T-helper 1 cell treated with Interleukin-12 subunit alpha and Interleukin-12 subunit beta and Interleukin-4 antibody, amounts not matched to agents 30 ng/mL and 1 ng/mL, for 36 hours (primary cell): ENCODE measurements around the gene CADM1. TPM values are rescaled to one million over a fixed set of nuclear protein-coding genes. Genes with fewer than 3 reads are reported as not detected.

Source experiments
- intact Hi-C: fragments of 100-400 bp; cut with micrococcal nuclease; formaldehyde crosslinking; loops from one replicate; pipeline ENCODE4 v1.15.1; 2024
- total RNA-seq: library from RNA; stranded (reverse); gene quantifications from 2 replicates; pipeline ENCODE4 v1.2.3, GENCODE V29; 2022

Gene CADM1
- total RNA-seq, 1 donor from 2014 or later: 0.83 TPM

DNA sequence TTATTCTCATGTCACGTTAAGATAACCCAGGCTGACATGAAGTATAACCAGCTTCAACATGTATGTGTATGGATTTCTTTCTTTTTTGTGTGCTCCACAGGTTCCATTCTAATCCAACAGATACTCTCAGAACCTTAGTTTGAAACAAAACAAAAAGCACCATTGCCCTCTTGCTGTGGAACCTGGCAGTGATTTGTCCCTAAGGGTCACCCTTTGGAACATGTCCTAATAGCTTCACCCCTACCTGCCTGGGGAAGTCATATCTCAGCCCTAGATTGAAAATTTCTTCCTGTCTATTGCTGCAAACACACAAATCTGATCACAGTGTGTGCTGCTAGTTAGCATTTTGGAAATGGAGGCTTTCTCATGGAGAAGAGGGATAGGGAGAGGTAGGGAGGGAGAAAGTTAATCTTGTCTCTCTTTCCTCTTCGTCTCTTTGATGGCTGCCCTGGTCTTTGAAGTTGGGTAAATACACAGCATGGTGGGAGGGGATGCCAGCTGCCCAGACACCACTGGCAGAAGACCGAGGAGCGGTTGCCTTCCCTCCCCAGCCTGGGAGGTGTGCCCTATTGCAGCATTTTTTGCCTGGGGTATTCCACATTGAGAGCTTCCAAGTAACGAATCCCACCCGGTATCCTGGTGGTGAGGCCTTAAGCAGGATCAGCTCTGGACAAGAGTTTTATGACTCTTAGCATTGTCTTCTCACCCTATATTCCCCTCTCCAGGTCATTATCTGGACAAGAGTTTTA, 11.6 kb upstream of the CADM1 start:
- intact Hi-C loops: no loop called here

DNA sequence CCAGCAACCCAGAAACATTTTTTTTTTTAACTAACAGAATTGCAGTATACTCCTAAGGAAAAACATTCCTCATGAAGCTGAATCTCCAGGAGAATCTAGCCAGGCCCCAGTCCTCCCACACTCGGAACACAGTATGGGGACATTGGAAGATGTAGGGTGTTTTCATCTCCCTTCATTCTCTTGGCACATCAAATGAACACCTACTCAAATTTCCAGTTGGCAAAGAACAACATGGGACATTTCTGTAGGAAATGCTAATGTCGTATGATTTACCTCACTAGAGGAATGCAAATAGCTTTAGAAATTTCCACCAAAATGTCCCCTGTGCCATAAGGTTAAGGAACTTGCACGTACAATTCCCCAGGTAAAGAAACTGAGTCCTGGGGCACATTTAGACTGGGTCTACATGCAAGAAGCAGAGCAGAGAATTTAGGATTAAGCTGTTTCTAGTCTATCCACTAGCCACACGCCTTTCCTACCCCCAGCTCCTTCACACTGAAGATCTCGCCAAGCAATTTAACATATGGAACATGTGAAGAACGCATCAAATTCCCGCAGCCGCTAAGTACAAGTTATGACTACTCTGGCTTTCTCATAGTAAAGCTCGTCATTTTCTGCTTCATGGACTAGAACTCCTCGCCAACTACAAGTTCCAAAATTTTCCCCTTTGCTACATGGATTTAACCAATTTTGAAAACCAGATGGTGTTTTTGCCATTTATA, 2.9 kb upstream of the CADM1 start:
- intact Hi-C loops: no loop called here

DNA sequence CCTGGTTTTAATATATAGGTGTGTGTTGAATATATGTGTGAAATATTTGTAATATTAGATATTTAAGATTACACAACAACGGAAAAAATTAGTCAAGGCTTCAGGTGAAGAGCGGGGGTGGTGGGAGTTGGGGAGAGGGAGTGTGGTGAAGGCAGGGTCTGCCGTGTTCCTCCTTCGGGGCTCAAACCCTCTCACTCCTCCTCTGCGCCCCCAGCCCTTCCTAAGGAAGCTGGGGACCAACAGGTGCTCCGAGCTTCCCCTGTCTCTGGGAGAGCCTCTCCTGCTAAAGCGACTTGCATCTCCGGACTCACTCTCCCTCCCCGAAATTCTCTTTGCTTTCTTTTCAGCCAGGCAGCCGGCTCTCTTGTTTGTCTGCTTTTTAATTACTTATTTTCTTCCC, 960 bp upstream of the CADM1 start:
- intact Hi-C loops: no loop called here

DNA sequence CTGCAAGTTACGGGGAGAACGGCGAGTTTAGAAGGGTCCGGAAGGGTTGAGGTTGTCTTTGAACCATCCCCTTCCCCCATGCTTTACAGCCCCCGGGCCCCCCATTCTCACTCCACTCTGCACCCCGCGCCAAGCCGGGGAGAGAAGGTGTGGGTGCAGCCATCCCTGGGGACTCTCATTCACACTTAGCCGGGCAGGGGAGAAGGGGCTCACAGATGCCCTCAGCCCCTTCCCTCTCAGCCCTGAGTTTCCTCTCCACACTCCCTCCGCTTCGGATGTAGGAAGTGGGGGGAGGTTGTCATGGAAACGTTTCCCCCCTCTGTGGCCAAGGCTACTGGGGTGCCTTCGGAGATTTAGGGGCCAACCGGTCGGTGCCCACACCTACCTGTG, 334 bp downstream of the CADM1 start:
- intact Hi-C loops: loop anchor here (1.0 kb wide), 1 partner anchor 180 kb away; no protein-coding TSS in a partner anchor

DNA sequence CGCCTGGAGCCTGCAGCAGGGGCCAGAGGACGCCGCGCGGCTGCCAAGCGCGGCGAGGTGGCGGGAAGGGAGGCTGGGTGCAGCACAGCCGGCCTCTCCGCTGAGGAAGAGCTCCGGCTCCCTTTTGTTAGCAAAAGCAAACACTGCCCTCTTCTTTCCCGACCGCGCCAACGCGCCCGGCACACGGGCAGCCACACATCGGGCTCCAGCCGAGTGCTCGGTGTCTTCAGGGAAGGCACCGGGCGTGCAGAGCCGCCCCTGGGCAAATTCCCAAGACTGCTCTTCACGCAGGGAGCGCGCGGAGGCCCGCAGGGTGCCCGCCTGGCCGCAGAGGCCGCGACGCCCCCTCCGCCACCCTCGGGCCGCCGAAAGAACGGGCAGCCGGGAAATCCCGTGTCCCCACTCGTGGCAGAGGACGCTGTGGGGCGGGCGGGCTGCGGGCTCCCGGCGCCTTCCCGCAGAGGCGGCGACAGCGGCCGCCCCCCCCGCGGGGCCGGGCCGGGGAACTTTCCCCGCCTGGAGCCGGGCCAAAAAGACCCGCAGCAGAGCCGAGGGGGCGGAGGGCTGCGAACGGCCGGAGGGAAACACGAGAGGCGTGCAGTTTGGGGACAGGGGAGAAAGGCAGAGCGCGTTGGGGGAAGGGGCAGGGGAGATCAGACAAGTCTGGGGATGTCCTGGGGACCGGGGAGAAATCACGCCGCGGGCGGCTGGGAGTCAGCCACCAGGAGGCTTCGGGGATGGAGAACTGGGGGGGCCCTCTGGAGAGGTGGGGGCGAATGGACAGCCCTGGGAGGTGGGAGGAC, 931 bp downstream of the CADM1 start:
- intact Hi-C loops: loop anchor here (1.0 kb wide), 1 partner anchor 179 kb away; no protein-coding TSS in a partner anchor

DNA sequence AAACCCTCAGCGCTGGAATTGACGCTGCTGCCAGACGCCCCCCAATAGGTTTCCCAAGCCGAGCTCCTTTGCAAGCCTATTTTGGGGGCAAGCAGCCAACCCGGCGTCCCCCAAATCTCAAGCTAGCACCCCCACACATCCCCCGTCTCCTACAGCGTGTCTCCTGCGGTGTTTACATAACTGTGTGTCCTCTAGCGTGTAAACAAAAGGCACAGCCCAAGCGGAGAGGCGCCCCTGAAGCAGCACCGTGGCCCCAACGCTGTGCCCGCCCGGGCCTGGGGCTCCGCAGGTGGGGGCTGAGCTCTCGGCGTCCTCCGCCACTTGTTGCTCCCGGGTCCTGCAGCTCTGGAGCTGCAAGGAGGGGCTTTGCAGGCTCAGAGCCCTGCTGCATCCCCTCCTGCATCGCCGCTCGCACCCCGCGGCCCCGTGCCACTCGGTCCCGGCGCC, 1.6 kb downstream of the CADM1 start:
- intact Hi-C loops: loop anchor here (1.0 kb wide), 1 partner anchor 178 kb away; no protein-coding TSS in a partner anchor

DNA sequence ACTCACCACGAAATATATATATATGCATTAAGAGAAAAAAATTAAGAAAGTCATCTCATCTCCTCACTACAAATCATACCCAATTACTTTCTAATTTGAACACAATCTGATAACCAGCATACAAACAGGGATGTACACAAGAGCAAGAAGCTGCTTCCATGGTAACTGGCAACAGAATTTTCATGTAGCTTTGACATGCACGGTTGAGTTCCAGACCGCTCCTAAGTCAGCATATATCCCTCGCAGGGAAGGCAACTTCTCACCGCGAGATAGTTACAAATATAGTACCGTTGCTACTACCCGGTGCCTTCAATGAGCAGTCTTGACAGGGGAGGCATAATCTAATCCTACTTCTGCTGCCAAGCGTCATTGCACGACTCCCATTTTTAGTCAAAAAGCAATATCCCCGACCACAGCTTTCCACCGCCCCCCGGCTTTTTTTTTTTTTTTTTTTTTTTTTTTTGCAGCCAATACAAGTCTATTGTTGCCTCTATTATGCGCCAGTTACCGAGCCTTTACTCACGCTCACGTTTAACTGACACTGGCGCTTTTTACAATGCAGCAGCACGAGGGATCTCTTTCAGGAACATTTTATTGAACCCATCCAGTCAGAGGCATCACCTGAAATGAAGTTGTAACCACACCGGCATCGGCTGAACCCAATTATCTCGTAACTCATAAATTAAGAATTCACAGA, 2.2 kb downstream of the CADM1 start:
- intact Hi-C loops: no loop called here

DNA sequence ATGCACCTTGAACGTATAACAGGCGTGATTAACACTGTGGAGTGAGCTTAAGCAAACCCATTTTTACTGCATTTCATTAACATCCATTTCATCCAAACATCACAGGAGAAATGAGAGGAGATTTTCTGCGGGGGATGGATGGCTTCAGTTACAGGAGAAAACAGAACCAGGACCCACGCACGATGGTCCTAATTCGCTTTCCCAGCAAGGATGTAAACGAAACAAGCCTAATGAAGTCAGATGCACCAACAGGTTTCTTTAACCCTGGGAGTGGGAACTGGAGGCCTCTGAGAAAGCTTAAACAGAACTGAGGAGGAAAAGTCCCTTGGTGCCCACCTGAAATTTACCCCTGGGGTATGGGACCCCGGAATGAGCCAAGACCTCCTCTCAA, 2.7 kb downstream of the CADM1 start:
- intact Hi-C loops: no loop called here

DNA sequence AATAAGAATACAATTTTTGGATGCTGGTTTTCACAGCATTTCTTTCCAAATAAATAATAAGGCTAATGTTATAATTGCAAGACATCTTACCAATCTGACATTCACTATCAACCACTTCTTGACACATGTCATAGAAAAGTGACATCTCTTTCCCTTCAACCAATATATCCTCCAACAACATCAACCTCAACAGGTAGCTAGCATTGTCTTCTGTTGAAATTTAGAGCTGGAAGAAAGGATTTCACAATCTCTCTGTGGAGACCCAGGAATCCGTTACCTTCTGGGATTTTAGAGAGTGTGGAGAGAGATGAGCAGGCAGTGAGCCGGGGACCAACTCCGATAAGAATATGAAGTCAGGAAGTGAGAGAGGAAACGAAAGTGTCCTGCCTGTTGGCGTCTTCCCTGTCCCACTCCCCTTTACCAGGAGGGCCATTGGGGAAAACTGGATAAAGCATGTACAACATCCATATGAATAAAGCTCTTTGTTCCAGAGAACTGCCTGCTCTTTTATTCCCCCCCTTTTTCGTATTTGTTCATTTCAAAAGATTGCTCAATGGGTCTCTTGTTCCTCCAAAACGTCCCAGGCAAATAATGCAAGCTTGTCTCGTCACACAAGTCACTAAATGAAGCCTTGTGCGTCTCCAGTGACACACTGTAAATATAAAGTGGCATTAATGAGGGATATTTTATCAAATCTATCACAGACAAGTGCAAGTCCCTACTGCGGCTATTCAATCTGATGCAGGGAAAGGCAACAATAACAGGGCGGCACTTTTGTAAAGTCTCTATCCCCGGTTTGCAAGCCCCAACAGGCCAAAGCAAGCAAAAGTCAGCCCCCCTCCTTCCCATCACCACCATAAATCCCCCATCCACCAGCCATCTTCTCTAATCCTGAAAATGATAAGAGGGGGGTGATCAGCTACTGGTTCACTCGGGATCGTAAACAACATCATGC, 3.4 kb downstream of the CADM1 start:
- intact Hi-C loops: no loop called here

DNA sequence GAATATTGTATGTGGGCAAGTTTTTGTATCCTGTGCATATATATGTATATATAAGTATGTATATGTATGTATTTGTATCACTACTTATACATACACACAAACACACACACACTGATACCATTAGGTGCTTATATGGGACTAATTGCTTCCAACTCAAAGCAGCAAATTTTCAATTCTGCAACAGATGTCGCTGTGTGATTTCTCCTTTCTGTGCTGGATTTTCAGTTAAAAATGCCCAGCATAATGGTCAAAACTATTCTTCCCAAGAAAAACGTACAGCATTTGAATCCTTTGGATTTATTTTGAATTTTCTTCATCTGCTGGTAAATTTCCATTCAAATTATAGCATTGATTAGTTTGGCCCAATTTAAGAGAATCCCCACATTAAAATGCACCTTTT, 4.3 kb downstream of the CADM1 start:
- intact Hi-C loops: no loop called here

DNA sequence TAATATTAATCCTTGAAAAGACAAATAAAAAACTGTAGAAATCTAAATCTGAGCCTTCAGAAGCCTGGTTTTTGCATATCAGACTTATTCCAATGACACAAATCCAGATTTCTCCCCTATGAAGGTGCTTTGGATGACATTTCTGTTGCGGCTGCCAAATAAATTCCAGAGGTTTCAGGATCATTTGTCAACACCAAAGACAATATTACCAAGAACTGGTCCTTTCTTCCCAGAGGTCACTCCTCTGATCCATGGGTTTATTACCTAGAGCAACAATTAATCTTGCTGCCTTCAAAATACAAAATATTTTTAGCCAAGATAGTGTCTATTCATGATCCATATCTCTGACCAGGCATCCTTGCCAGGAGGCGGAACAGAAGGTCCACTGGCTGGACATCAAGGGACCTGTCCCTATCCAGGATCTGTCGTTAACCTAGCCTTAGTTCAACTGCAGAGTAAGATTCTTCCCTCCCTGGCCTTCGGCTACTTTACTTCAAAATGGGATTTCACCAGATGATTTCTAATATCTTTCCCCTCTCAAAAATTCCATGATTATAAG, 4.9 kb downstream of the CADM1 start:
- intact Hi-C loops: no loop called here

DNA sequence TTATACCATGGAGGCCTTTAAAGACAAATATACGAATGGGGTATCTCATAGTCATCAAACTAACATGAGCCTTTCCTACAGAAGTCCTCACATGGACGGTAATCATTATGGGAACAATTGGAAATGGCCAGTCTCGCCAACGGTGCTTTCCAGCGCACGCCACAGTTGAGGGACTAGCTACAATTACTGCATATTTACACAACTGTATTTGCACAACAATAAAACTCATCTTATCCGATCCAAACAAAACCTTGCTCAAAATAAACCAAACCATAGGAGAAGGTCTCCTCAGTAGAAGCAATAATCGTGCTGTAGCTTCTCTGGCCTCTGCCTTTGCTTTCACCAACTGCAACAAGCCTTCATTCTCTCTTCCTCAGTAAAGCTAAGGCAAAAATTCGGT, 5.9 kb downstream of the CADM1 start:
- intact Hi-C loops: no loop called here

DNA sequence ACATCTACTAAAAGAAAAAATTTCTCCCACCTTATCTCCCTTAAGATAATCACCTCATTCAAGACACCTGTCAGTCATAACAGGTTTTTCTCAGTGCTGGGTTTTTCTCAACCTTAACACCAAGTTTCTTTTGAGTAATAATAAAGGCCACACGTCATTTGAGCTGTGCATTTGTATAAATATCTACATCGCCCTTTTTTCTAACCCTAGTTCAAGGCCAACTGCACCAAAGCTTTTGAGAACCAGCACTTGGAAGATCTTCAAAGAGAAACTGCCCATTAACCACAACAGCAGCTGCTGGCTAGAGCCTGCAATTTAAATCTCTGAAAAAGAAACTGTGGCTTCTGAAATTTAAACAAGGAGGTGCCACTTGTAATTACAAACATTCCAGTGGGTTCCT, 6.9 kb downstream of the CADM1 start:
- intact Hi-C loops: no loop called here

DNA sequence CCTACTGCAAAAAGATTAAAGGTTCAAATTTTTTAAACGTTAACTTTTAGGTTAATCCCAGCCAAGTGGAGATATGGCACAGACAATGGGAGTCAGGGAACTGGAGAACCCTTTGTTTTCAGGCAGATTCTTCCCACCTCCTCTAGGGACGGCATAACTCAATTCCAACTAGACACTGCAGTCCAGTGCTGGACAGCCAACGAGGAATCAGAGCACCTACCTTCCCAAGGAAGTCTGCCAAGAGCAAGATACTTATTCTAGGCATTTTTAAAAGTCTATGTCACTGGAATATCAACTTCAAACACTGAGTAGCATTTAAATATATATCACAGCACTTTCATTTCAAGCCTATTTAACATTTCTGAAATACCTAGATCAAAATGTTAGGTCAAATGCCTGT, 7.3 kb downstream of the CADM1 start:
- intact Hi-C loops: no loop called here

DNA sequence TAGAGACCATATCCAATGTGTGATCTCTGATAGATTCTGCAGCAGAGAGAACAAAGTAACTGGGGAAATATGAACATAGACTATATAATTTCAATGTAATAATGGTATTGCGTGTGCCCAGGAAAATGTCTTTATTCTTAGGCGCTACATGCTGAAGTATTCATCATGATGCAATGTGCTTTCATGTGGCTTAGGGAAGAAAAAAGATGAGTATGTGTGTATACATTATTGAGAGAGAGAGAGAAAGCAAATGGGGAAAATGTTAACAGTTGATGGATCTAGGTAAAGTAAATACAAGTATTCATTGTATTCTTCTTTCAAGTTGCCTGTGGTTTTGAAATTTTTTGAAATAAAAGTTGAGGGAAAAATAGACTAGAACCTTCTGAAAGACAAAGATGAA, 10.3 kb downstream of the CADM1 start:
- intact Hi-C loops: no loop called here

DNA sequence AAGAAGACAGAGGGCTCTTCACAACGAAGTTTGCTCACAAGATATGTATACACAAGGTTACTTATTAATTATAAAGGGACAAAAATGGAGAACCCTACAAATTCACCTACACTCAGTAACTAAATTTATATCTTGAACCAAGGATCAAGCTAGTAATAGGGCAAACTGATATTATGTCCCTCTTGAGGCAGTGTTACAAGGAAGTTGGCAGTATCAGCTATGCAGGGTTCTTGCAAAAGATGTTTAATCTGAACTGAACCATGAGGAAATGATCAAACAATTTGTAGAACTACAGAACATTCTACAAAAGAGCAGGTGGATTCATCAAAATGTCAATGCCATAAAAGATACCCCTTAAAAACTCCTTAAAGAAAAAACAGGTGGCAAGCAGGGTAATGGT, 10.7 kb downstream of the CADM1 start:
- intact Hi-C loops: no loop called here

DNA sequence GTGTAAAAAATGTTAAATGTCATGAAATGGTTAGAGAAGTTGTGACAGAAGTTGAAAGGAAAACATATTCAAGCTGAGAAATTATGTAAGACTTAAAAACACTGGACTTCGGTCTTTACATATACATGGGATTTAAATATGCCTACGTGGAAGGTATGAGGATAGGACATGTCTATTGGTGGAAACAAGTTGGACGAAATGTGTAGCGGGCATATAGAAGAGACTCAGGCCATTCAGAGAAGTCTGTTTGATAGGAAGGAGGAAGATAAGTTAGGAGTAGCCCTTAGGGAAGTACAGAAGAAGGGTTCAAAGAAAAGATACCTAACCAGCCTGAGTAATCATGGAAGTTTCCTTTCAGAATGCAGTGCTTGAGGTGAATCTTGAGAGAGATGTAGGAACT, 14.7 kb downstream of the CADM1 start:
- intact Hi-C loops: no loop called here

DNA sequence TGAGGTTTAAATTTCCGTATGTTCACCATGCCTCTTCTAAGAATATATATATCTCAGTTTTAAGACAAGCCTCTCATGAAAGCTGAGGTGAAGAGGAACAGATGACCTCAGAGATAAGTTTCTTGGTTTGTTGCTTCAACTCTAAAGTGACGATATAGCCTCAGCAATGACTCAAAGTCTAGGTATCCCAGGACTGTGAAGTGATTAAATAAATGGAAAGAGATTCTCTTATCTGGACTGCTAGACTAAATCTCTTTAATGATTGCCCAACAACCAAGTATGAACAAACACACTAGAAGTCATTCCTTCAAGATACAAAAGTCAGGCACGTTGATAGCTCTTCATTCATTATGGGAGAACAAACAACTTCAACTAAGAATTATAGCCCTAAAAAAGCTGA, 15.3 kb downstream of the CADM1 start:
- intact Hi-C loops: no loop called here

DNA sequence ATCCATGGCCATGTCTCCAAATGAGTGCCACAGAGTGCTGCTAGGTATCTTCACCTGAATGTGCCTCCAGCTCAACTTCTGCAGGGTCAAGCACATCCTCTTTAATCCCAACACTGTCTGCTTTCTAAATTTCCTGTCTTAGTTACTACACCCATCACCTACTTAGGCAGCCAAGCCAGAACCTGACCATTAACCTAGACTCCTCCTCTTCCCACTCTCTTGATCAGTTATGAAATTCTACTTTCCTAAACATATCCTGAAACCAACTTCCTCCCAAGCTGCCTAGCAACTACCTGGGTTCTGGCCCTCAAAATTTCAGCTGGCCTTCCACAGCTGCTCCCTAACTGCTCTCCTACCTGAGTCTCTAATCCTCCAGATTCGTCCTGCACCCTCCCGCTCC, 22.7 kb downstream of the CADM1 start:
- intact Hi-C loops: no loop called here

DNA sequence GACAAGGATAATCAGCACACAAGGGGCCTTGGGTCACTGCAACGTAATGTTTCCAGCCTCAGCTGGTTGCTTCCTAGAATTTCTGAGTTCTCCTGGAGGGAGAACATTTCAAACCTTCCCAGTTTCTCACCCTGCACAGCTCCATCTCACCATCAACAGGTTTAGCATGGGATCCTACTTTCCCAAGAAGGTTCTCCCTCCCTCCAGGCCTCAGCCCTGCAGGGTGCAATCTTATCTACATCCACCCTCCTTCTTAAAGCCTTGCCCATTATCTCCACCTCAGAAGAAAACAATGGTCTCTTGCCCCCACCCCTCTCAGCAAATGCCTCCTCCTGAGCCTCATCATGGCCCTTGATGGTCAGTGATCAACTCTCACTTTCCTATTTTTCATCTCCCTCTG, 23.6 kb downstream of the CADM1 start:
- intact Hi-C loops: no loop called here
